RWPE2 (cell line): ENCODE measurements around the gene NUDT22.
A peak's percentile ranks its signal among the peaks of the same experiment; 100 is the strongest.

Source experiments
- ATAC-seq: fragments of 200-7000 bp; cut with Tn5 transposase; 3 replicates; pipeline ENCODE4 v1.9.1; 2021; ENCODE audit warnings: low read depth
- DNase-seq: peaks from one replicate; pipeline ENCODE4 v3.0.0-alpha.2; 2020; ENCODE audit warnings: low spot score
- H3K27ac ChIP-seq: fragments of 450-650 bp; 2 replicates; pipeline ENCODE4 v1.5.1; 2017; ENCODE audit warnings: mild to moderate bottlenecking; ENCODE audit not compliant: poor library complexity, severe bottlenecking
- H3K27me3 ChIP-seq: fragments of 250-450 bp; sonication (Bioruptor Pico); 2 replicates; pipeline ENCODE4 v1.5.1; 2021; ENCODE audit warnings: mild to moderate bottlenecking, moderate library complexity; ENCODE audit not compliant: insufficient read depth, poor library complexity, severe bottlenecking
- H3K36me3 ChIP-seq: fragments of 250-450 bp; sonication (Bioruptor Pico); 2 replicates; pipeline ENCODE4 v1.5.1; 2020; ENCODE audit warnings: low read depth, mild to moderate bottlenecking, moderate library complexity
- H3K4me1 ChIP-seq: fragments of 250-450 bp; sonication (Bioruptor Pico); 2 replicates; pipeline ENCODE4 v1.5.1; 2021; ENCODE audit warnings: mild to moderate bottlenecking, moderate library complexity; ENCODE audit not compliant: insufficient read depth, poor library complexity, severe bottlenecking
- H3K4me3 ChIP-seq: fragments of 250-450 bp; sonication (Bioruptor Pico); 2 replicates; pipeline ENCODE4 v1.5.1; 2021; ENCODE audit warnings: mild to moderate bottlenecking, moderate library complexity; ENCODE audit not compliant: severe bottlenecking
- H3K9me3 ChIP-seq: fragments of 250-450 bp; sonication (Bioruptor Pico); 2 replicates; pipeline ENCODE4 v1.5.1; 2021; ENCODE audit warnings: mild to moderate bottlenecking, moderate library complexity; ENCODE audit not compliant: severe bottlenecking
- TF ChIP-seq, protein P1 (sequence below): fragments of 450-650 bp; IDR thresholded peaks from one replicate; pipeline ENCODE4 v1.5.1; 2017; ENCODE audit warnings: mild to moderate bottlenecking, moderate library complexity; ENCODE audit not compliant: poor library complexity, severe bottlenecking

The NUDT22 gene

DNA sequence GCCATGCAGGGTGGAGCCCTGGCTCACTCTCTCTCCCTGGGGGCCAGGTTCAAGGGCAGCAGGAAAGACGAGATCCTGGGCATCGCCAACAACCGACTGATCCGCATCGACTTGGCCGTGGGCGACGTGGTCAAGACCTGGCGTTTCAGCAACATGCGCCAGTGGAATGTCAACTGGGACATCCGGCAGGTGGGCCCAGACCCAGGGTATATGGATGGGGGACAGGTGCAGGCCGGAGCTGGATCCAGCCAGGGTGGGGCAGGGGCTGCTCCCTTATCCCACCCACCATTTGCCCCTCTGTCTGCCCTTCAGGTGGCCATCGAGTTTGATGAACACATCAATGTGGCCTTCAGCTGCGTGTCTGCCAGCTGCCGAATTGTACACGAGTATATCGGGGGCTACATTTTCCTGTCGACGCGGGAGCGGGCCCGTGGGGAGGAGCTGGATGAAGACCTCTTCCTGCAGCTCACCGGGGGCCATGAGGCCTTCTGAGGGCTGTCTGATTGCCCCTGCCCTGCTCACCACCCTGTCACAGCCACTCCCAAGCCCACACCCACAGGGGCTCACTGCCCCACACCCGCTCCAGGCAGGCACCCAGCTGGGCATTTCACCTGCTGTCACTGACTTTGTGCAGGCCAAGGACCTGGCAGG lies 2.9 kb upstream of the NUDT22 start:
- Histone ChIP-seq H3K9me3 (no peaks in the 10 kb centered on the region), H3K4me3 (no peak overlapping the region), H3K27me3 (no peaks in the 10 kb centered on the region), H3K27ac (peak overlapping the region; percentile 38), H3K36me3 (no peaks in the 10 kb centered on the region), H3K4me1 (peaks cover 8% of the 10 kb centered on the region)
- TF ChIP-seq, protein P1, sequence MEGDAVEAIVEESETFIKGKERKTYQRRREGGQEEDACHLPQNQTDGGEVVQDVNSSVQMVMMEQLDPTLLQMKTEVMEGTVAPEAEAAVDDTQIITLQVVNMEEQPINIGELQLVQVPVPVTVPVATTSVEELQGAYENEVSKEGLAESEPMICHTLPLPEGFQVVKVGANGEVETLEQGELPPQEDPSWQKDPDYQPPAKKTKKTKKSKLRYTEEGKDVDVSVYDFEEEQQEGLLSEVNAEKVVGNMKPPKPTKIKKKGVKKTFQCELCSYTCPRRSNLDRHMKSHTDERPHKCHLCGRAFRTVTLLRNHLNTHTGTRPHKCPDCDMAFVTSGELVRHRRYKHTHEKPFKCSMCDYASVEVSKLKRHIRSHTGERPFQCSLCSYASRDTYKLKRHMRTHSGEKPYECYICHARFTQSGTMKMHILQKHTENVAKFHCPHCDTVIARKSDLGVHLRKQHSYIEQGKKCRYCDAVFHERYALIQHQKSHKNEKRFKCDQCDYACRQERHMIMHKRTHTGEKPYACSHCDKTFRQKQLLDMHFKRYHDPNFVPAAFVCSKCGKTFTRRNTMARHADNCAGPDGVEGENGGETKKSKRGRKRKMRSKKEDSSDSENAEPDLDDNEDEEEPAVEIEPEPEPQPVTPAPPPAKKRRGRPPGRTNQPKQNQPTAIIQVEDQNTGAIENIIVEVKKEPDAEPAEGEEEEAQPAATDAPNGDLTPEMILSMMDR: no peak
- DNase-seq (no peak), ATAC-seq (no peak)

DNA sequence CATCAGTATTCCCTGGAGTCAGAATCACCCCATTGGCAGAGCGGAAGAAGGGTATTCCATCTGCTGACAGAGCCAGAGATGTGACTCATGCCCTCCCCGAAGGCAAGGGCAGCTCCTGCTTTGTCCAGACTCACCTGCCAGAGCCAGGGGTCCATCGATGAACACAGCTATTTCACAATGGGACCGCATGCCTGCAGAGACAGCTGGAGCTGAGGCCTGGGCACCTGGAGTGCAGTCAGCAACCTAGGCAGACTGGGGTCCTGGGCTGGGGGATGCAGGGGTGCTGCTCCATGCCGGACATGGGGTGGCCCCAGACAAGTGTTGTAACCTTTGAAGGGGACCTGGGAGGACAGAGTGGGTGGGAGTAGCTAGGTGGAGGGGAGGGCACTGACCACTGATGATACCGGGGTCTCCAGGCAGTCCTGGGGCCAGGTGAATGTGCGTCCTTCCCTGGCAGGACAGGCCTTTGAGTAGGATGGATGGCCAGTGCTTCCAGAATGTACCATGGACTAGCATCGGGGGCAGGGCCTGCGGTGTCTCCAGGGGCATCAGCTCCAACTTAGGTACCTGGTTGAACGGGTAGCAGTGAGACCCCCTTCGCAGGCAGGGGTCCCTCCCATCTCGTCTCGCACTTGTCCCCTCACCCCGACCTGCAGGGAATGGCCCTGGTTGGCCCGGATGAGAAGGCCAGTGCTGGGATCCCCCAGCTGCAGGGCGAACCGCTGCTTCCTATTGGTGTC lies 1.8 kb upstream of the NUDT22 start:
- no peaks in the 10 kb centered on the region for H3K36me3 ChIP-seq
- H3K27ac ChIP-seq: peak overlapping the region; percentile 38
- no peak overlapping the region for H3K4me3 ChIP-seq
- ATAC-seq: peak; percentile 53
- peak; percentile 75 for DNase-seq
- TF ChIP-seq, protein P1: no peak
- no peaks in the 10 kb centered on the region for H3K27me3 ChIP-seq
- no peaks in the 10 kb centered on the region for H3K9me3 ChIP-seq
- H3K4me1 ChIP-seq: peaks cover 8% of the 10 kb centered on the region

DNA sequence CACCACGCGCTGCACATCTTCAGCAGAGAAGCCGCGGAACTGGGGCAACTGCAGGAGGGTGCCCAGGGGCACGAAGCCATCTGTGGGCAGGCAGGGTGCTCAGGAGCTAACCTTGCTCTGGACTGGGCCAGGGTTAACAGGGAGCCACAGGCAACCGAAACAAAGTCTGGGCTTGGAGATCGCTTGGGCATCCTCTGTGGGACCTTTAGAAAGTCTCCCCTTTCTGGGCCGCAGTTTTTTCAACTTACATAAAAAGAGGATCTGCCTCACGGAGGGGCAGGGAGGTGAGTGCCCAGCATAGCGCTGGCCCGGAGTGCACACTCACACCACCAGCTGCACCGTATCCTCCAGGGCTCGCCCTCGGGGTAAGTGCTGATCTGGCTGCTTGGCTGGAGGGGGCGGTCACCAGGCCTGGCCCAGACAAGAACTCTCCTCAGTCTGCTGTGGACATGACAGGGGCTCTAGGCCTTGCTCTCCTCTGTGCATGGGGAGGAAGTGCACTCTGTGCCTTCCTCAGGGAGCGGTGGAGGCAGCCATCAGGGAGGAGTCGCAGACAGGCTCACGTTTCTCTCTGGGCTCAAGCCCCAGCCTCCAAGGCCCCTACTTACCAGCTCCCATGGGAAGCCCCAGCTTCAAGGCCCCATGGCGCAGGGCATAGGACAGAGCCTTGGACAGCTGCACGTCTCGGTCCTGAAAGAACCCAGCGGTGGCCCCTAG lies 1.0 kb upstream of the NUDT22 start:
- no peak for DNase-seq
- H3K27me3 ChIP-seq: no peaks in the 10 kb centered on the region
- H3K4me3 ChIP-seq: peak overlapping the region; percentile 53
- no peak for ATAC-seq
- H3K4me1 ChIP-seq: peaks cover 8% of the 10 kb centered on the region
- H3K9me3 ChIP-seq: no peaks in the 10 kb centered on the region
- H3K36me3 ChIP-seq: no peaks in the 10 kb centered on the region
- peak overlapping the region; percentile 68 for H3K27ac ChIP-seq
- TF ChIP-seq, protein P1: no peak

DNA sequence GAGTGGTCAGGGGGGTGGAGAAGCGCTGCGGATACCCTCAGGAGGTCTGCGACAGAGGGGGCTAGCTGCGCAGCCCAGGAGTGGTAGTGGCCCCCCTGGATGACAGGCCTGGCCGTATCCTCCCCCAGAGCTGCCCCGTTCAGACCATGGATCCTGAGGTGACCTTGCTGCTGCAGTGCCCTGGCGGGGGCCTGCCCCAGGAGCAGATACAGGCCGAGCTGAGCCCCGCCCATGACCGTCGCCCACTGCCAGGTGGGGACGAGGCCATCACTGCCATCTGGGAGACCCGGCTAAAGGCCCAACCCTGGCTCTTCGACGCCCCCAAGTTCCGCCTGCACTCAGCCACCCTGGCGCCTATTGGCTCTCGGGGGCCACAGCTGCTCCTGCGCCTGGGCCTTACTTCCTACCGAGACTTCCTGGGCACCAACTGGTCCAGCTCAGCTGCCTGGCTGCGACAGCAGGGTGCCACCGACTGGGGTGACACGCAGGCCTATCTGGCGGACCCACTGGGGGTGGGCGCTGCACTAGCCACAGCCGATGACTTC lies 505 bp downstream of the NUDT22 start:
- H3K9me3 ChIP-seq: no peaks in the 10 kb centered on the region
- H3K27ac ChIP-seq: peak overlapping the region; percentile 68
- TF ChIP-seq, protein P1: peak; percentile 20
- no peaks in the 10 kb centered on the region for H3K36me3 ChIP-seq
- H3K27me3 ChIP-seq: no peaks in the 10 kb centered on the region
- H3K4me3 ChIP-seq: peak overlapping the region; percentile 53
- peaks cover 8% of the 10 kb centered on the region for H3K4me1 ChIP-seq
- no peak for DNase-seq
- ATAC-seq: peak; percentile 6
